ENCODE measurements around the gene PROCR.
"Not testable (repeated sequence)": the region's sequence is repeated elsewhere in the genome, so short reads cannot be mapped to it uniquely, and the experiment has no call there.

The PROCR gene

DNA sequence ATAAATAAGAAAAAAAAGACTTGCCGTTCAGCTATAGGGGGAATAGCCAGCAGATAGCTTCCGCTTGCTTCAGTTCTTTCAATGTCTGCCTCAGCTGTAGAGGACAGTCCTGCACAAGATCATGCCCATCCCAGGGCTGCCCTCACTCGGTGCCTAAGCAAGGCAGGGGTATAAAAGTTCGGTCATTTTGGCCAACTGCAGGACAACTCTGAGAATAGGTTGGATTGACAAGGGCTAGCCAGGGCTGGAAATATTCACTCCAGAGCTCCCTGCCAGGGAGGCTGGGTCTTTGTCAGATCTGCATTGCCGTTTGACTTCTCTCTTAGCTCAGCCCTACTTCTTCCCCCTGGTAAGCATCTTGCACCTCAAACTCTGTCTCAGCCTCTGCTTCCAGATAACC, 8.4 kb downstream of the PROCR start:
- H3K36me3 ChIP-seq (ENCODE audit: control insufficient read depth in 1 of 2, insufficient read depth in 2 of 2, low read length in 2 of 2), result no peaks in the 10 kb centered on the region
- H3K9me3 ChIP-seq (ENCODE audit: control insufficient read depth in 1 of 2, low read length in 2 of 2), result no peaks in the 10 kb centered on the region
- no peaks in the 10 kb centered on the region for H3K4me1 ChIP-seq (ENCODE audit: control insufficient read depth in 1 of 2, insufficient read depth in 2 of 2, low read length in 2 of 2)
- H3K4me3 ChIP-seq (ENCODE audit: low read depth in 1 of 2, low read length in 2 of 2), result no peak overlapping the region
- H3K27ac ChIP-seq (ENCODE audit: low read length), result no peak overlapping the region
- no peaks in the 10 kb centered on the region for H3K27me3 ChIP-seq (ENCODE audit: low read depth, low read length)

DNA sequence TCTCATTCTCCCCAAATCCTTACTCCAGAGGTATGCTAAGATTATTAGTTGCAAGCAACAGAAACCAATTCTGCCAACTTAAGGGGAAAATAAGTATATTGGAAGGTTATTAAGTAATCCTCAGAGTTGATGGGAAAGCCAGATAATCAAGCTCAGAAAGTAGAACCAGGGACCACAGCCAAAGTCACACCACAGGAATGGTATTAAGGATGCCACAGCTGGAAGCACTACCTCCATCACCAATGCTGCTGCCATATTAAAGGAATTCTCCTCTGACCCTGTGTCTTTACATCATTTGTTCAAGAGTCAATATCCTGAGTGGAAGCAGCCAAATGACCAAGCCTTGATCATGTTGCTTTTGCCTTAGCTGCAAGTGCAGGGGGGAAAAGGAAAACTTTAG, 9.9 kb downstream of the PROCR start:
- no peaks in the 10 kb centered on the region for H3K9me3 ChIP-seq (ENCODE audit: control insufficient read depth in 1 of 2, low read length in 2 of 2)
- H3K27ac ChIP-seq (ENCODE audit: low read length), result no peak overlapping the region
- no peak overlapping the region for H3K4me3 ChIP-seq (ENCODE audit: low read depth in 1 of 2, low read length in 2 of 2)
- H3K4me1 ChIP-seq (ENCODE audit: control insufficient read depth in 1 of 2, insufficient read depth in 2 of 2, low read length in 2 of 2), result no peaks in the 10 kb centered on the region
- no peaks in the 10 kb centered on the region for H3K27me3 ChIP-seq (ENCODE audit: low read depth, low read length)
- no peaks in the 10 kb centered on the region for H3K36me3 ChIP-seq (ENCODE audit: control insufficient read depth in 1 of 2, insufficient read depth in 2 of 2, low read length in 2 of 2)

DNA sequence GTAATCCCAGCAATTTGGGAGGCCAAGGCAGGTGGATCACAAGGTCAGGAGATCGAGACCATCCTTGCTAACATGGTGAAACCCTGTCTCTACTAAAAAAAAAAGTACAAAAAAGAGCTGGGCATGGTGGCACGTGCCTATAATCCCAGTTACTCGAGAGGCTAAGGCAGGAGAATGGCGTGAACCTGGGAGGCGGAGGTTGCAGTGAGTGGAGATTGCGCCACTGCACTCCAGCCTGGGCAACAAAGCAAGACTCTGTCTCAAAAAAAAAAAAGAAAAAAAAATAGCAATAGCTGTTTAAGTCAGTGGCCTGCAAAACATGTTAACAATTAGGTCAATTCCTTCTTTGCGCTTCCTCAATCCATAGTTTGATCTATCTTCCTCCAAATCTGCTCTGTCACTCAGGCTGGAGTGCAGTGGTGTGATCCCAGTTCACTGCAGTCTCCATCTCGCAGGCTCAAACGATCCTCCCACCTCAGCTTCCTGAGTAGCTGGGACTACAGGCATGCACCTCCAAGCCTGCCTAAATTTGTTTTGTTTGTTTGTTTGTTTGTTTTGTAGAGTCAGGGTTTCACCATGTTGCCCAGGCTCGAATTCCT, 14.9 kb downstream of the PROCR start:
- H3K27me3 ChIP-seq (ENCODE audit: low read depth, low read length); H3K4me3 ChIP-seq (ENCODE audit: low read depth in 1 of 2, low read length in 2 of 2); H3K4me1 ChIP-seq (ENCODE audit: control insufficient read depth in 1 of 2, insufficient read depth in 2 of 2, low read length in 2 of 2); H3K9me3 ChIP-seq (ENCODE audit: control insufficient read depth in 1 of 2, low read length in 2 of 2); H3K27ac ChIP-seq (ENCODE audit: low read length); H3K36me3 ChIP-seq (ENCODE audit: control insufficient read depth in 1 of 2, insufficient read depth in 2 of 2, low read length in 2 of 2): not testable (repeated sequence)

DNA sequence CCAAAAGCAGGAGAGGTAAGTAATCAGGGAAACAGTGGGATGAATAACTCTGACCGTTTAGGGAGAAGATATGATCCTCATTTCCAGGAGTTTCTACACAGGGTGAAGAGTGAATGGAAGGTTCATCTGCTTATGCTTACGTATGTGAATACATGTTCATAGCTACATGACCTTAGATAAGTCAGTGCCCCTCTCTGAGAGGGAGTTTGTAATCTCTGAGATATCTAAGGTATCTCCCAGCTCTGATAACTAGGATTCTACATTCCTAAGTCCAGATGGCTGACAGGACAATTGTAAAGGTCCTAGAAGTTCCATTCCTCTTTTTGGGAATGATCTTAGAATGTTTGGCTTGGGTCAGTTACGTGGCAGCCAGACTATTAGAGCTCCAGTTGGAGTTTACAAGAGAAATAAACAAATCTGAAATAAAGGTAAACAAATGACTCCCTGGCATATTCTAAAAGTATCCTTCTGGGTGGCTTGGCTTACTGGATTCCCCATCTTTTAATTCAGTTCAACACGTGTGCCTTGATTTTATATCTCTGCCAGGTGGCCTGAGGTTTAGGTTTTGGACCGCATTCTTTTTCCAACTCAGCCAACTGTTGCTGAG, 15.8 kb downstream of the PROCR start:
- Histone ChIP-seq H3K27me3 (ENCODE audit: low read depth, low read length) (no peaks in the 10 kb centered on the region), H3K27ac (ENCODE audit: low read length) (no peak overlapping the region), H3K4me3 (ENCODE audit: low read depth in 1 of 2, low read length in 2 of 2) (no peak overlapping the region), H3K4me1 (ENCODE audit: control insufficient read depth in 1 of 2, insufficient read depth in 2 of 2, low read length in 2 of 2) (peaks cover 0 to 2% of the 10 kb centered on the region in 2 donors), H3K36me3 (ENCODE audit: control insufficient read depth in 1 of 2, insufficient read depth in 2 of 2, low read length in 2 of 2) (no peaks in the 10 kb centered on the region), H3K9me3 (ENCODE audit: control insufficient read depth in 1 of 2, low read length in 2 of 2) (no peaks in the 10 kb centered on the region)

DNA sequence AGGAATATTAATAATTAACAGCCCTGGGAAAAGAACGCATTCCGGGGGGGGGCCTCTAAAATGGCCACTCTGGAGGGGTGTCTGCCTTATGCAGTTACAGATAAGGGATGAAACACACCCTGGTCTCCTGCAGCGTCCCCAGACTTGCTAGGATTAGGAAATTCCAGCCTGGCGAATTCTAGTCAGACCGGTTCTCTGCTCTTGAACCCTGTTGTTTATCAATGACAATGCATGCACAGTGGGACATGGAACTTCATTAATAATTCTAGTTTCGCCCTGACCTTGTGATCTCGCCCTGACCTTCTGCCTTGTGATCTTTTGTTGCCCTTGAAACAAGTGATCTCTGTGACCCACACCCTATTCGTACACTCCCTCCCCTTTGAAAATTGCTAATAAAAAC, 17.4 kb downstream of the PROCR start:
- not testable (repeated sequence) for H3K4me1 ChIP-seq (ENCODE audit: control insufficient read depth in 1 of 2, insufficient read depth in 2 of 2, low read length in 2 of 2); H3K9me3 ChIP-seq (ENCODE audit: control insufficient read depth in 1 of 2, low read length in 2 of 2); H3K27ac ChIP-seq (ENCODE audit: low read length); H3K4me3 ChIP-seq (ENCODE audit: low read depth in 1 of 2, low read length in 2 of 2); H3K36me3 ChIP-seq (ENCODE audit: control insufficient read depth in 1 of 2, insufficient read depth in 2 of 2, low read length in 2 of 2); H3K27me3 ChIP-seq (ENCODE audit: low read depth, low read length)

DNA sequence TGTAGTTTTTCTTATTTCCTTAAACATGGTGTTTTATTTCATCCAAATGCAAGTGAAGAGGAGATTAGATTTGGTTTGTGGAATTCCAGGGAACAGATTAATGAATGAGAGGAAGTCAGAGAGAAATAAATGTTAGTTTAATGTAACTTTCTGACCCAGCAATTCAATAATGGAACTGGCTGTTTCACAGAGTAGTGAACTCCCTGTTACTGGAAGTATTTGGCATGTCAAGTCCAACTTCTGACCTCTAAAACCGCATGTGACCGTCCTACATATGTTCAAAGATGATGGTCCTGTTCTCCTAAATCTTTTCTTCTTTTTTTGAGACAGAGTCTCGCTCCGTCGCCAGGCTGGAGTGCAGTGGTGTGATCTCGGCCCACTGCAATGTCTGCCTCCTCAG, 18.7 kb downstream of the PROCR start:
- Histone ChIP-seq H3K4me3 (ENCODE audit: low read depth in 1 of 2, low read length in 2 of 2) (no peak overlapping the region), H3K27ac (ENCODE audit: low read length) (no peak overlapping the region), H3K36me3 (ENCODE audit: control insufficient read depth in 1 of 2, insufficient read depth in 2 of 2, low read length in 2 of 2) (no peaks in the 10 kb centered on the region), H3K9me3 (ENCODE audit: control insufficient read depth in 1 of 2, low read length in 2 of 2) (no peaks in the 10 kb centered on the region), H3K4me1 (ENCODE audit: control insufficient read depth in 1 of 2, insufficient read depth in 2 of 2, low read length in 2 of 2) (peaks cover 0 to 3% of the 10 kb centered on the region in 2 donors), H3K27me3 (ENCODE audit: low read depth, low read length) (no peaks in the 10 kb centered on the region)

DNA sequence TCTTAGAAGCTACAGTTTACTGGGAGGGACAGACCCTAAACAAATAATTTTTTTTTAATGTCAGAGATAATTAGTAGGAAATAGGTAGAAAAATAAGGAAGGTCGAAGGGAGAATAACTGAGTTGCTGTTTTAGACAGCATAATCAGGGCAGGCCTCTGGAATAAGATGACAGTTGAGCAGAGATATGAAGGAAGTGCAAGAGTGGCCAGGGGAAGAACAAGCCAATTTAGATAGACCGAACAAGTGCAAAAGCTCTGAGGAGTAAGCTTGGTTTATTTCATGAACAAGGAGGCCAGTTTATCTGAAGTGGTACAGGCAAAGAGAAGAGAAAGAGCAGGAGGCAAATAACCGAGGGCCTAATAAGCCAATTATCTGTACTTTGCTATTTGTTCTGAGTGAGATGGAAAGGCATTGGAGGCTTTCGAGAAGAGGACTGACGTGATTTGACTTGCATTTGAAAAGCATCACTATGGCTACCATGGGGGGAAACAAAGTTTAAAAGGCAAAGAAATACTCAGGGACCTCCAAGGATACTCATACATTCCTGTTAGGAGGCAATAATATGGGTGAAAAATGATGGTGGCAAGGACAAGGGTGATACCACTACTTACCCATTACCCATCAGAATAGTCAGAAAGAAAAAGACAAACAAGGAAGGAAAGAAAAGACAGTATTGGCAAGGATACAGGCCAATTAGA, 19.7 kb downstream of the PROCR start:
- Histone ChIP-seq H3K27me3 (ENCODE audit: low read depth, low read length) (no peaks in the 10 kb centered on the region), H3K4me3 (ENCODE audit: low read depth in 1 of 2, low read length in 2 of 2) (no peak overlapping the region), H3K36me3 (ENCODE audit: control insufficient read depth in 1 of 2, insufficient read depth in 2 of 2, low read length in 2 of 2) (no peaks in the 10 kb centered on the region), H3K27ac (ENCODE audit: low read length) (no peak overlapping the region), H3K4me1 (ENCODE audit: control insufficient read depth in 1 of 2, insufficient read depth in 2 of 2, low read length in 2 of 2) (peaks cover 0 to 3% of the 10 kb centered on the region in 2 donors), H3K9me3 (ENCODE audit: control insufficient read depth in 1 of 2, low read length in 2 of 2) (peaks cover 0 to 4% of the 10 kb centered on the region in 2 donors)

DNA sequence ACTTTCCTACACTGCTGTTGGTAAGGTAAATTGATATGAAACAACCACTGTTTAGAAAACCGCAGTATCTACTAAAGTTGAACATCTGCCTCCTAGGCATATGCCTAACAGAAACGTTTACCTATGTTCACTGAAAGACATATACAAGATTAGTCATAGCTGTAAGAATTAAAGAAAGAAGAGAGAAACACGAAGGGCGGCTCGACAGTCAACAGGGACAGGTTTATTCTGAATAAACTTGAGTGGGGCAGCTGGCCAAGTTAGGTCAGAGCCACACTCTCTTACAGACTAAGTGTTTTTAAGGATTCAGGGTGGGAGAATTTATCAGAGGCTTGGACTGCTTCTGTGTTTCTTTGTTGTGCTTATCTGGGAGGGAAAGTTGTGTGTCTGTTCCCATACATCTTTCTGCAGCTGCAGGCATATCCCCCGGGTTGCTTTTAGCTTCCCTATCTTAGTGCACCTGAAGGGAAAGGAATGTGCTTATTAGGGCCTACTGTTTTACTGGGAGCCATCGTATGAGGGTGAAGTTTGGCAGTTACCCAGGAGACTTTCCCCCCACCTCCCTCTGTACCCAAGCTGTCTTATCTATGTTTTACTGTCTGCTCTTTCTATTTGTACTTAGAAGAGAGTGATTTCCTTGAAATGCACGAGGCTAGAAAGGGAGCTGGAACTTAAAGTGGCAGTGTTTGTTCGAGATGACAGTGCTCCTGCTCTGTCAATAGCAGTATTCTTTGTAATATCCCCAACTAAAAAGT, 20.4 kb downstream of the PROCR start:
- Histone ChIP-seq H3K4me3 (ENCODE audit: low read depth in 1 of 2, low read length in 2 of 2) (no peak overlapping the region), H3K9me3 (ENCODE audit: control insufficient read depth in 1 of 2, low read length in 2 of 2) (peaks cover 0 to 7% of the 10 kb centered on the region in 2 donors), H3K36me3 (ENCODE audit: control insufficient read depth in 1 of 2, insufficient read depth in 2 of 2, low read length in 2 of 2) (no peaks in the 10 kb centered on the region), H3K4me1 (ENCODE audit: control insufficient read depth in 1 of 2, insufficient read depth in 2 of 2, low read length in 2 of 2) (peaks cover 0 to 3% of the 10 kb centered on the region in 2 donors), H3K27me3 (ENCODE audit: low read depth, low read length) (no peaks in the 10 kb centered on the region), H3K27ac (ENCODE audit: low read length) (no peak overlapping the region)

DNA sequence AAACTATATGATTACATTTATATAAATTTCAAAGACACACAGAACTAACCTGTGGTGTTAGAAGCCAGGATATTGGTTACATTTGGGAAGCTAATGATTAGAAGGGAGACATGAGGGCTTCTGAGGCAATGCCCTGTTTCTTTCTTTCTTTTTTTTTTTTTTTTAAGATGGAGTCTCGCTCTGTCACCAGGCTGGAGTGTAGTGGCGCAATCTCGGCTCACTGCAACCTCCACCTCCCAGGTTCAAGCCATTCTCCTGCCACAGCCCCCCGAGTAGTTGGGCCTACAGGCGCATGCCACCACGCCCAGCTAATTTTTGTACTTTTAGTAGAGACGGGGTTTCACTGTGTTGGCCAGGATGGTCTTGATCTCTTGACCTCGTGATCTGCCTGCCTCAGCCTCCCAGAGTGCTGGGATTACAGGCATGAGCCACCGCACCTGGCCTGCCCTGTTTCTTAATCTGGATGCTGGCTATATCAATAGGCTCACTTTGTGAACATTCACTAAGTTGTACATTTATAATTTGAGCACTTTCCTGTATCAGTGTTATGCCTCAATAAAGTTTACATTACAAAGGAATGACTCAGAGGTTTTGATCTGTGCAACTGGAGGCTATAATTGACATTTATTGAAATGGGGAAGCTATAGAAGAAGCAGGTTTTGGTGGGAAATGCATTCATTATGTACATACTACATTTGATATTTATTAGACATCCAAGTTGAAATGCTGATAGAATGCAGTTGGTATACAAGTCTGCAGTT, 21.3 kb downstream of the PROCR start:
- not testable (repeated sequence) for H3K27ac ChIP-seq (ENCODE audit: low read length); H3K27me3 ChIP-seq (ENCODE audit: low read depth, low read length); H3K36me3 ChIP-seq (ENCODE audit: control insufficient read depth in 1 of 2, insufficient read depth in 2 of 2, low read length in 2 of 2); H3K9me3 ChIP-seq (ENCODE audit: control insufficient read depth in 1 of 2, low read length in 2 of 2); H3K4me1 ChIP-seq (ENCODE audit: control insufficient read depth in 1 of 2, insufficient read depth in 2 of 2, low read length in 2 of 2); H3K4me3 ChIP-seq (ENCODE audit: low read depth in 1 of 2, low read length in 2 of 2)

DNA sequence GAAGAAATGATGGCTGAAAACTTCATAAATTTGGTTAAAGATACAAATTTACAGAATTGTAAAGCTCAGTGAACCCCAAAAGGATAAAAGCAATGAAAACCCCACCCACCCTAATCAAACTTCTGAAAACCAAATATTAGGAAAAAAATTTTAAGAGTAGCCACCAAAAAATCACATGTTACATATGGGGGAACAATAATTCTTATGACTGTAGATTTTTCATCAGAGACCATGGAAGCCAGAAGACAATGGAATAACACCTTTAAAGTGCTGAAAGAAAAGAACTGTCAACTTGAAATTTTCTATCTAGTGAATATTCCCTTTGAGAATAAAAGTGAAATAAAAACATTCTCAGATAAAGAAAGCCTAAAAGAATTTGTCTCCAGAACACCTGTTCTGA, 24.4 kb downstream of the PROCR start:
- Histone ChIP-seq H3K4me3 (ENCODE audit: low read depth in 1 of 2, low read length in 2 of 2) (no peak overlapping the region), H3K9me3 (ENCODE audit: control insufficient read depth in 1 of 2, low read length in 2 of 2) (peaks cover 0 to 15% of the 10 kb centered on the region in 2 donors), H3K4me1 (ENCODE audit: control insufficient read depth in 1 of 2, insufficient read depth in 2 of 2, low read length in 2 of 2) (peaks cover 0 to 3% of the 10 kb centered on the region in 2 donors), H3K36me3 (ENCODE audit: control insufficient read depth in 1 of 2, insufficient read depth in 2 of 2, low read length in 2 of 2) (peaks cover 0 to 6% of the 10 kb centered on the region in 2 donors), H3K27ac (ENCODE audit: low read length) (no peak overlapping the region), H3K27me3 (ENCODE audit: low read depth, low read length) (no peaks in the 10 kb centered on the region)

DNA sequence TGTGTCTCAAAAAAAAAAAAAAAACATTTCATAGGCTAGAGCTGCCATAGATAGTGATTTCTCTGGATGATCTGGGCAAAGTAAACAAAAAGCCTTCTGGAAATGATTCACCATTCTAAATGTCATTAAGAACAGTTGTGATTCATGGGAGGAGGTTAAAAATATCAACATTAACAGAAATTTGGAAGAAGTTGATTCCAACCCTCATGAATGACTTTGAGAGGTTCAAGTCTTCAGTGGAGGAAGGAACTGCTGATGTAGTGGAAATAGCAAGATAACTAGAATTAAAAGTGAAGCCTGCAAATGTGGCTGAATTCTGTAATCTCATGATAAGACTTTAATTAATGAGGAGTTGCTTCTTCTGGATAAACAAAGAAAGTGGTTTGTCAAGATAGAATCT, 27.9 kb downstream of the PROCR start:
- no peak overlapping the region for H3K27ac ChIP-seq (ENCODE audit: low read length)
- no peaks in the 10 kb centered on the region for H3K27me3 ChIP-seq (ENCODE audit: low read depth, low read length)
- H3K4me1 ChIP-seq (ENCODE audit: control insufficient read depth in 1 of 2, insufficient read depth in 2 of 2, low read length in 2 of 2), result no peaks in the 10 kb centered on the region
- peaks cover 0 to 6% of the 10 kb centered on the region in 2 donors for H3K36me3 ChIP-seq (ENCODE audit: control insufficient read depth in 1 of 2, insufficient read depth in 2 of 2, low read length in 2 of 2)
- H3K9me3 ChIP-seq (ENCODE audit: control insufficient read depth in 1 of 2, low read length in 2 of 2), result peaks cover 0 to 15% of the 10 kb centered on the region in 2 donors
- no peak overlapping the region for H3K4me3 ChIP-seq (ENCODE audit: low read depth in 1 of 2, low read length in 2 of 2)

Data from muscle layer of duodenum (tissue), 2 donors.